ENCODE measurements around the gene ITLN2.
A peak's percentile ranks its signal among the peaks of the same experiment; 100 is the strongest.
"Not testable (repeated sequence)": the region's sequence is repeated elsewhere in the genome, so short reads cannot be mapped to it uniquely, and the experiment has no call there.

Gene ITLN2

DNA sequence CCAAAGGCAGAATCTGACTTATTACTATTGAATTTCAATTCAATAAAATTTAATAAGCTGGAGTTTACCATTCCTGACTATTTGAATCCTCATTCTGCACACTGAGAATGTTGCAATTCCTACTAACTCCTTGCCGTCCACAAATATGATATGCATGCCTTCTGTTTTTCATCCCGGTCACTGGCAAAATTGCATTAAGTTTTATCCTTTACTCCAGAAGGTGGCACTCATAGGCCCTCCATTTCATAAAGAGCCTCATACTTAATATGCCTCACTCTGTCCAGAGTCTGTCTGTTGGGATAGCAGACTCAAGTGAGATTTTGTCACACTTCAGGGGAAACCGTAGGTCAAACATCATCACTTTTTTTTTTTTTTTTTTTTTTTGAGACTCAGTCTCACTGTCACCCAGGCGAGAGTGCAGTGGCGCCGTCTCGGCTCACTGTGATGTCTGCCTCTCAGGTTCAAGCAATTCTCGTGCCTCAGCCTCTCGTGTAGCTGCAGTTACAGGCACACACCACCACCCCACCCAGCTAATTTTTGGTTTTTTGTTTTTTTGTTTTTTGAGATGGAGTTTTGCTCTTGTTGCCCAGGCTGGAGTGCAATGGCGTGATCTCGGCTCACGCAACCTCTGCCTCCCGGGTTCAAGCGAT is 39.1 kb upstream of the ITLN2 start:
- TF ChIP-seq, protein P1, sequence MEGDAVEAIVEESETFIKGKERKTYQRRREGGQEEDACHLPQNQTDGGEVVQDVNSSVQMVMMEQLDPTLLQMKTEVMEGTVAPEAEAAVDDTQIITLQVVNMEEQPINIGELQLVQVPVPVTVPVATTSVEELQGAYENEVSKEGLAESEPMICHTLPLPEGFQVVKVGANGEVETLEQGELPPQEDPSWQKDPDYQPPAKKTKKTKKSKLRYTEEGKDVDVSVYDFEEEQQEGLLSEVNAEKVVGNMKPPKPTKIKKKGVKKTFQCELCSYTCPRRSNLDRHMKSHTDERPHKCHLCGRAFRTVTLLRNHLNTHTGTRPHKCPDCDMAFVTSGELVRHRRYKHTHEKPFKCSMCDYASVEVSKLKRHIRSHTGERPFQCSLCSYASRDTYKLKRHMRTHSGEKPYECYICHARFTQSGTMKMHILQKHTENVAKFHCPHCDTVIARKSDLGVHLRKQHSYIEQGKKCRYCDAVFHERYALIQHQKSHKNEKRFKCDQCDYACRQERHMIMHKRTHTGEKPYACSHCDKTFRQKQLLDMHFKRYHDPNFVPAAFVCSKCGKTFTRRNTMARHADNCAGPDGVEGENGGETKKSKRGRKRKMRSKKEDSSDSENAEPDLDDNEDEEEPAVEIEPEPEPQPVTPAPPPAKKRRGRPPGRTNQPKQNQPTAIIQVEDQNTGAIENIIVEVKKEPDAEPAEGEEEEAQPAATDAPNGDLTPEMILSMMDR (conservative IDR thresholded peaks at IDR 0.05), result peak; percentile 56
- H3K27ac ChIP-seq, result no peak overlapping the region

DNA sequence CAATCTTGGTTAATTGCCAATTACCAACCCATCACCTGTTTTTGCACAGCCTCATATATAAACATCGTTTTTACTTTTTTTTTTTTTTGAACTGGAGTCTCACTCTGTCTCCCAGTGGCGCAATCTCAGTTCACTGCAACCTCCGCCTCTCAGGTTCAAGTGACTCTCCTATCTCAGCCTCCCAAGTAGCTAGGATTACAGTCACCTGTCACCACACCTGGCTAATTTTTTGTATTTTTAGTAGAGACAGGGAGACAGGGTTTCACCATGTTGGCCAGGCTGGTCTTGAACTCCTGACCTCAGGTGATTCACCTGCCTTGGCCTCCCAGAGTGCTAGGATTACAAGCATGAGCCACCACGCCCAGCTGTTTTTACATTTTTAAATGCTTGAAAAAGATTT is 37.4 kb upstream of the ITLN2 start:
- H3K27ac ChIP-seq, result not testable (repeated sequence)

DNA sequence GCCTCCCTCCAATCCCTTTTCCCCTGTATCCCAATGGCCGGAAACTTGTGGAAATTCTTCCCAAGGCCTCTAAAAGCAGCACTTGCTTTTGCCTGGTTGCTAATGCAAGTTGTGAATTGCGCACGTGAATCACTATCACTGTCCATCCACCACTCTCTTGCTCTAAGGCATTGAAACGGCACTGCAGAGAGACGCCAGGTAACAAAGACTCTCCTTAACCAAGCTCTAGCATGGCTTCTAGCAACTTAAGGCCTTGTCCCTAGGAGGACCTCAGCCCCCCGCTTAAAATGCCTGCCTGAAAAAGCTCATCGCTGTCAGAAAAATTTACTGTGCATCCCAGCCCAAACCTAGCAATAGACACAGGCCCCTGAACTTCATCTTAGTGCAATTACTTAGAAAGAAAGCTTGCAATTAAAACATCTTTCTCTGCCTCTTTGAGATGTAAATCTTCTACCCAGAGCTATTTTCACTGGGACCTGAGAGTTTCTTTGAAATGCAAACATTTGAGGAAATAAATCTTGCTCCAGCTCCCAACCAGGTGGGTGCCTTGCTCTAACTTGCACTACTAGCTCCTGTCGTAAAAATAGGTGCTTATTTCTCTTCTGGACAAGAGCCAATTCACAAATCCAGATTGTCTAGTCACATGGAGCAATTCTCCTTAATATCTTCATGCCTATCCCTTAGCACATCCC is 32.9 kb upstream of the ITLN2 start:
- TF ChIP-seq, protein P1 (conservative IDR thresholded peaks at IDR 0.05), result no peak
- peak overlapping the region; percentile 21 for H3K27ac ChIP-seq

DNA sequence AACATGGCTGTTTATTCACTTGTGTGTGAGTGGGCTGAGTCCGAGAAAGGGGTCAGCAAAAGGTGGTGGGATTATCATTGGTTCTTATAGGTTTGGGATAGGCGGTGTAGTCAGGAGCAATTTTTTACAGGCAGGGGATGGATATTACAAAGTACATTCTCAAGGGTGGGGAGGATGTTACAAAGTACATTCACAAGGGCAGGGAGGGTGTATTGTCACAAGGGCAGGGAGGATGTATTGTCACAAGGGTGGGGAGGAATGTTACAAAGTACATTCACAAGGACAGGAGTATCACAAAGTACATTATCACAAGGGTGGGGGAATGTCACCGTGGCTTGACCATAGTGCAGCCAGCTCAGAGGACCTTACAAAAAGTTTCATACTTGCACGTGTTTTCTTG is 31.1 kb upstream of the ITLN2 start:
- TF ChIP-seq, protein P1 (conservative IDR thresholded peaks at IDR 0.05), result no peak
- H3K27ac ChIP-seq, result no peak overlapping the region

DNA sequence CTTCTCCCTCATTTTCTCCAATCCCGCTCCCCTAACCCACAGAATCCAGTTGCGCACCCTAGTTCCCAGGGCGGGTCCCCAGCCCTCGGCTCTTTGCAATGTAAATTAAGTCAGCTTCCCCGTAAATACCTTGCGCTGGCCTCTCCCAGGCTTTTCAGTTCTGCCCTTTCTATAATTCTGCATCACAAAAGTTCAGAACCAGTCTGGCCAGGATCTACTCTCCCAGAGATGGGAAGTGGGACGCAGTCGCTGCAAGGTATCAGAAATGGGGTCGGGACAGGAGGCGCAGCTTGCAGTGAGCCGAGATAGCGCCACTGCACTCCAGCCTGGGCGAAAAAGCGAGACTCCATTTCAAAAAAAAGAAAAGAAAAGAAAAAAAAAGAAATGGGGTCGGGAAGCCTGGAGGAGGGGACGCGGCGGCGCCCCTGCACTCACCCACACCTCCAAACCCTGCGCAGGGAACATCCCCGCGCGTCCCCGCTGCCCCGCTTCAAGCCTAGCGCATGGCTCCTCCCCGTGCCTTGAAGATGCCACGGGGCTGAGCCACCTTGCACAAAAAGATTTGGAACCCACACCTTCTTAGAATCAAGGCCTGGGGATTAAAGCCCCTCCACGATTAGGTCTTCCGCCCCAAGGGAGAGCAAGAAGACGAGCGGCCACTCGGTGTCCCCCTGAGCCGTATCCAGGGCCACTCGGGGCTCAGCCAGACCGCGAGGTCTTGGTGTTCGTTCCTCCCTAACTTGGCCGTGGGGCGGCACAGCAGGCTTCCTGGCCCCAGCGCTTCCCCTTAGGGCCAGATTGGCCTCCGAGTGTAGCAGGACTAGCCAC is 27.2 kb upstream of the ITLN2 start:
- TF ChIP-seq, protein P1 (conservative IDR thresholded peaks at IDR 0.05), result no peak
- H3K27ac ChIP-seq, result no peak overlapping the region

DNA sequence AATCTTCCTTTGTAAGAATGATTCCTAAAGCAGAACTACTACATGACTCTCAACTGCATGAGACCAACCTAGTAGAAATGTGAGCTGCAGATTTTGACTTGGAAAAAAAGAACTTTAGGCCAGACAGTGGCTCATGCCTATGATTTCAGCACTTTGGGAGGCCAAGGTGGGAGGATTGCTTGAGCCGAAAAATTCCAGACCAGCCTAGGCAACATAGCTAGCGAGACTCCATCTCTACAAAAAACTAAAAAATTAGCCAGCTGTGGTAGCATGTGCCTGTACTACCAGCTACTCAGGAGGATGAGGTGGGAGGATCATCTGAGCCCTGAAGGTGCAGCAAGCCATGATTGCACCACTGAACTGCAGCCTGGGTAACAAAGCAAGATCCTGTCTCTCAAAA is 24.7 kb upstream of the ITLN2 start:
- TF ChIP-seq, protein P1 (conservative IDR thresholded peaks at IDR 0.05), result no peak
- H3K27ac ChIP-seq, result no peak overlapping the region

DNA sequence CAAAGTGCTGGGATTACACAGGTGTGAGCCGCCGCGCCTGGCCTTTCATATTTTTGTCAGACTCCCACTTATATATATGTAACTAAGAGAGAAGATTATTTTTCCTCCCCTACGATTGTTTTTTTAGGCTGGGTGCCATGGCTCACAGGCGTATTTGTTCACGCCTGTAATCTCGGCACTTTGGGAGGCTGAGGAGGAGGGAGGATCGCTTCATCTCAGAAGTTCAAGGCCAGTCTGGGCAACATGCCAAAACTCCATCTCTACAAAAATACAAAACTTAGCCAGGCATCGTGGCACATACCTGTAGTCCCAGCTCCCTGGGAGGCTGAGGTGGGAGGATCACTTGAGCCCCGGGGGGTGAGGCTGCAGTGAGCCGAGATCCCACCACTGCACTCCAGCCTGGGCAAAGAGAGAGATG is 23.9 kb upstream of the ITLN2 start:
- H3K27ac ChIP-seq, result no peak overlapping the region
- TF ChIP-seq, protein P1 (conservative IDR thresholded peaks at IDR 0.05), result no peak
